Activated CD8-positive, alpha-beta T cell treated with anti-CD3 and anti-CD28 coated beads for 36 hours (primary cell): ENCODE results near the gene ZNF438. TPM values are rescaled to one million over a fixed set of nuclear protein-coding genes. Genes with fewer than 3 reads are reported as not detected.
"Not testable (repeated sequence)": the region's sequence is repeated elsewhere in the genome, so short reads cannot be mapped to it uniquely, and the experiment has no call there.

ENCODE experiments used
- ATAC-seq: fragments of 200-7000 bp; cut with Tn5 transposase; one replicate; pipeline ENCODE4 v1.10.0; 2021; ENCODE audit warnings: mild to moderate bottlenecking, moderate library complexity
- CTCF ChIA-PET: fragments of 350-600 bp; sonication (Branson Sonifier 250); formaldehyde crosslinking; loops from one replicate; lab custom pipeline; 2021; ENCODE audit warnings: antibody characterized with exemption; lab: Charles Lee
- POLR2A ChIA-PET: fragments of 350-600 bp; sonication (Branson Sonifier 250); formaldehyde crosslinking; loops from one replicate; lab custom pipeline; 2021; ENCODE audit warnings: antibody characterized with exemption; lab: Charles Lee
- DNase-seq: peaks from one replicate; pipeline ENCODE4 v3.0.0-alpha.2; 2020
- H3K27ac Mint-ChIP-seq: one replicate; pipeline ENCODE4 v1.8.0; 2021; ENCODE audit warnings: mild to moderate bottlenecking, mixed read lengths
- H3K27me3 Mint-ChIP-seq: one replicate; pipeline ENCODE4 v1.8.0; 2021; ENCODE audit warnings: mixed read lengths
- H3K36me3 Mint-ChIP-seq: one replicate; pipeline ENCODE4 v1.8.0; 2021; ENCODE audit warnings: low read depth, mixed read lengths
- H3K4me1 Mint-ChIP-seq: one replicate; pipeline ENCODE4 v1.8.0; 2021; ENCODE audit warnings: low read depth, mixed read lengths
- H3K4me3 Mint-ChIP-seq: one replicate; pipeline ENCODE4 v1.8.0; 2021; ENCODE audit warnings: mild to moderate bottlenecking, moderate library complexity, mixed read lengths
- H3K9me3 Mint-ChIP-seq: one replicate; pipeline ENCODE4 v1.8.0; 2021; ENCODE audit warnings: mixed read lengths
- CTCF ChIP-seq: fragments of 200-600 bp; IDR thresholded peaks from one replicate; pipeline ENCODE4 v1.8.0; 2022; ENCODE audit warnings: antibody characterized with exemption, mild to moderate bottlenecking
- intact Hi-C: fragments of 100-400 bp; cut with micrococcal nuclease; formaldehyde crosslinking; loops from one replicate; pipeline ENCODE4 v1.10.0; 2022
- total RNA-seq, 2 experiments: library from RNA; stranded (reverse); gene quantifications; one replicate each; pipeline ENCODE4 v1.2.3, GENCODE V29; 2021

ZNF438 gene
- total RNA-seq, 2 experiments from 2014 or later: 3.0 to 3.9 TPM

GRCh38 chr10:31062856-31063255 lies 31.2 kb upstream of the ZNF438 start:
- no peak overlapping the region for H3K4me3 Mint-ChIP-seq
- no peaks in the 10 kb centered on the region for H3K36me3 Mint-ChIP-seq
- no peak for DNase-seq
- ChIA-PET POLR2A (no interaction called here), CTCF (interaction anchor here (0.5 to 0.8 kb wide), 2 partner anchors 31 to 222 kb away, joined by 3 read pairs; partner anchors contain the start of gene ZNF438)
- intact Hi-C loops: no loop called here
- no peak overlapping the region for H3K27ac Mint-ChIP-seq
- H3K4me1 Mint-ChIP-seq: no peaks in the 10 kb centered on the region
- no peaks in the 10 kb centered on the region for H3K9me3 Mint-ChIP-seq
- H3K27me3 Mint-ChIP-seq: peaks cover 3% of the 10 kb centered on the region
- no peak for ATAC-seq
- TF ChIP-seq CTCF: no peak

- ChIA-PET POLR2A (no interaction called here), CTCF (no interaction called here)
- no peak for TF ChIP-seq CTCF
- Mint-ChIP-seq H3K4me1 (no peaks in the 10 kb centered on the region), H3K36me3 (no peaks in the 10 kb centered on the region), H3K27me3 (peaks cover 3% of the 10 kb centered on the region), H3K9me3 (no peaks in the 10 kb centered on the region), H3K27ac (no peak overlapping the region), H3K4me3 (no peak overlapping the region)
- ATAC-seq: no peak
- intact Hi-C loops: no loop called here
- no peak for DNase-seq
These were observed 30.3 kb upstream of the ZNF438 start for GRCh38 chr10:31061941-31062340.

GRCh38 chr10:31058795-31059703 lies 27.4 kb upstream of the ZNF438 start:
- Mint-ChIP-seq H3K27ac (no peak overlapping the region), H3K9me3 (no peaks in the 10 kb centered on the region), H3K36me3 (no peaks in the 10 kb centered on the region), H3K4me3 (no peak overlapping the region), H3K4me1 (no peaks in the 10 kb centered on the region), H3K27me3 (no peaks in the 10 kb centered on the region)
- DNase-seq (no peak), ATAC-seq (no peak)
- intact Hi-C loops: no loop called here
- no peak for TF ChIP-seq CTCF
- CTCF ChIA-PET: no interaction called here
- POLR2A ChIA-PET: no interaction called here

- CTCF ChIA-PET: interaction anchor here (0.9 kb wide), 1 partner anchor 198 kb away, joined by 3 read pairs; no protein-coding TSS in a partner anchor
- DNase-seq, H3K9me3 Mint-ChIP-seq, H3K27ac Mint-ChIP-seq, POLR2A ChIA-PET, H3K36me3 Mint-ChIP-seq, H3K4me3 Mint-ChIP-seq, intact Hi-C loops, ATAC-seq, H3K27me3 Mint-ChIP-seq, H3K4me1 Mint-ChIP-seq: not testable (repeated sequence)
These were observed 25.0 kb upstream of the ZNF438 start for GRCh38 chr10:31056678-31057077.

GRCh38 chr10:31055573-31056251 lies 24.0 kb upstream of the ZNF438 start:
- Mint-ChIP-seq H3K27ac (no peak overlapping the region), H3K4me3 (no peak overlapping the region), H3K4me1 (no peaks in the 10 kb centered on the region), H3K27me3 (no peaks in the 10 kb centered on the region), H3K36me3 (no peaks in the 10 kb centered on the region), H3K9me3 (peaks cover 5% of the 10 kb centered on the region)
- DNase-seq (no peak), ATAC-seq (no peak)
- ChIA-PET POLR2A (no interaction called here), CTCF (interaction anchor here (0.9 kb wide), 2 partner anchors 24 to 199 kb away, joined by 3 read pairs; partner anchors contain the start of gene ZNF438)
- intact Hi-C loops: no loop called here
- TF ChIP-seq CTCF: no peak
